ENCODE measurements around the gene TOGARAM2.

Gene TOGARAM2

GRCh38 chr2:29024882-29025430 lies 43.9 kb downstream of the TOGARAM2 start:
- DNase-seq, result no peak

DNA sequence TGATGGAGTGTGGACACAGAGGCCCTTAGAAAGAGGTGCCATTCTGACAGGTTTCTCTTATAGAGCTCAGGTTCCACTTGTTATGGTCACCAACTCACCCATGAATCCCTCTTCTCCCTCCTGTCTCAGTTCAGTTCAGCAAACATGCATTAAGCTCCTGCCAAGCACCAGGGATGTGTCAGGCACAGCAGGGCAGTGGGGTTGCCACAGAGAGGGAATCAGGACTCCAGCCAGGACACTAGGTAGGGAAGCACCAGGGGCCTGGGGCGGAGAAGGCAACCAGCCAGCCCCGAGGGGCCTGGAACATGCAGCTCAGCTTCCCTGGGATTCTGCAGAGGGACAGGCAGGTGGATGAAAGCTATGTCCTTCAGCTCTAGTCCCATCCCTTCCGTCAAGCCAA lies 44.6 kb downstream of the TOGARAM2 start:
- no peak for DNase-seq

- no peak for DNase-seq
These were observed 49.9 kb downstream of the TOGARAM2 start for GRCh38 chr2:29031046-29031445.

DNA sequence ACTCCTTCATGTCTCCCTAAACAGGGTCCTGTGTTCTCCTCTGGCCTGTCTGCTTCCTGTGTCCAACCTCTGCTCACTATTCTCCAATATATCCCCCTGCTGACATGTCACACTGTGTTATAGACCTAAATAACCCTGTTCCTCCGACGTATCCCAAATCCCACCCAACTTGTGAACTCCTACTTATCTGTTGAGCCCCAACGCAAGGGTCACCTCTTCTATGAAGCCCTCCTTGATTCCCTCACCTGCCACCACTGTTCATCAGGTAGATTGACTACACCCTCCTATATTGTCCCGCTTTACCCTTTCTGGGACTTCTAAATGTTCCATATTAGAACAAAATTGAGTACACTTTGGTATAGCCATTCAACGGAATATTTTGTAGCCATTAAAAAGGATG lies 51.1 kb downstream of the TOGARAM2 start:
- no peak for DNase-seq

GRCh38 chr2:29033172-29033571 lies 52.1 kb downstream of the TOGARAM2 start:
- no peak for DNase-seq

- no peak for DNase-seq
These were observed 52.6 kb downstream of the TOGARAM2 start for GRCh38 chr2:29033656-29034055.

DNA sequence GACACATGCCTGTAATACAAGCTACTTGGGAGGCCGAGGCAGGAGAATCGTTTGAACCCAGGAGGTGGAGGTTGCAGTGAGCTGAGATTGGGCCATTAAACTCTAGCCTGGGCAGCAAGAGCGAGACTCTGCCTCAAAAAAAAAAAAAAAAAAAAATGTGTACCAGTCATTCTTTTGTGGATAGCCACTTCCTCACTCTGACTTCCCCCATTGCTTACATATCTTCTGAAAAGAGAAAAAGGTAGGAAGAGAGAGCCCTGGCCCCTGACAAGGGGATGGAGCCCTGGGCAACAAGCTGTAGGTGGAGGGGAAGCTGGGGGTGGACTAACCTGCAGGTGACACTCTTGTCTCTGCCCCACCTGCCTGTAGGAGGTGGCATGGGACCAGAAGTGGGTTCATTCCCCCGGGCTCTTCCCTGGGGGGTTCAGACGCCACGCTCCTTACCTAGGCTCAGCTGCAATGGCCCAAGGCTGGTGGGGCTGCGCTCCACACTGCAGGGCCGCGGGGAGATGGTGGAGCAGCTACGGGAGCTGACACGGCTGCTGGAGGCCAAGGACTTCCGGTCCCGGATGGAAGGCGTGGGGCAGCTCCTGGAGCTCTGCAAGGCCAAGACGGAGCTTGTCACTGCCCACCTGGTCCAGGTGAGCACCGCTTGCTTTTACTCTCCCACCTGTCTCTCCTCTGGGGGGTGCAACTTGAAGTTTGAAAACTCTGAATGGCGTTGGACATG lies 54.1 kb downstream of the TOGARAM2 start:
- no peak for DNase-seq

GRCh38 chr2:29039718-29040480 lies 58.8 kb downstream of the TOGARAM2 start:
- DNase-seq, result no peak

- no peak for DNase-seq
These were observed 59.5 kb downstream of the TOGARAM2 start for GRCh38 chr2:29040552-29040951.

GRCh38 chr2:29041161-29041660 lies 60.1 kb downstream of the TOGARAM2 start:
- DNase-seq, result no peak

GRCh38 chr2:29042561-29043075 lies 61.5 kb downstream of the TOGARAM2 start:
- no peak for DNase-seq

- DNase-seq, result no peak
These were observed 63.4 kb downstream of the TOGARAM2 start for GRCh38 chr2:29044459-29044858.

DNA sequence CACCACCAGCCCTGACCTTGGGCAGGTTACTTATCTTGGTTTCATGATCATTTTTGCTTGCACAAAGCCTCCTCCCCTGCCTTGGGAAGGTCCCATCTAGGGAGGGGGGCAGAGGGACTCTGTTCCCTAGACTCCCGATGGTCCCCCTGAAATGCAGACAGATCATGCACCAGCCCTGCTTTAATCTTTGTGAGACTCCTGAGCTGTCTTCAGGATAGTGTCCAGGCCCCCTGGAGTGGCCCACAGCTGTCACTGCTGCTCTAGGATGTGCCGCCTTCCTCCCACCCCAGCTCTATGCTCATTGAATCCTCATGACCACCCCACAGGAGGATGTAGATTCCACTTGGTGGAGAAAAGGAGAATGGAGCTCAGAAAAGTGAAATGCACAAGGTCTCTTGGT lies 65.2 kb downstream of the TOGARAM2 start:
- no peak for DNase-seq

DNA sequence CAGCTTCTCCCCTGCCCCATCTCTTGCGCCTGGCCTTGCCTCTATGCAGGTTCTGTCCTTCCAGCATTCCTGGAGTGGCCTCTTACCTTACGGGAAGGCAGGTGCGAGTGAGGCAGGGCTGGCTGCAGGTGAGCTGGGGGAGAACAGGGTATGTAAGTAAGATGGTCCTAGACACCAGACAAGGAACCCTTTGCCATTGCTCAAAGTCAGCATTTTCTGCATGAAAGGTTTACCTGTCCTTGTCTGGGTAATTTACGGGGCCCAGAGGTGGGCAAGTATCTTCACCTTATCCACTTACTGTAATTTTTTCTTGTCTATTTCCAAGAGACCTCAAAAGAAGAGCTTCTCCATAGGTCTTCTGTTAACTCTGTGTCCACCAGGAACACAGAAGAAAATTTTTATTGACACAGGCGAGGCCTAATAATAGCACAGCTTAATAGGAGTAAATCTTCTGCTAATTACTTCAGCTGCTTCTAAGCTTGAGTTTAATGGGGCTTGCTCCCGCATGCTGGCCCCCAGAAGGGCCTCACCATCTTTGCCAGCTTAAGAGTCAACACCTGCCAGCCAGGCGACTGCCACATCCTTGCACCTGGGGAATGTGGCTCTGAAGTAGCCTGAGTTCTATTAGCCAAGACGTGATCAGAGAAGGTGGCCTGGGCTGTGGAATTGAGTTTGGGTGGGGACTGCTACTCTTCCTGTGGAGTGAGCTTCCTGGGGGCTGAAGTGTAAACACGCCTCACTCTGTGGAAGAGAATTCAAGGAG lies 66.2 kb downstream of the TOGARAM2 start:
- no peak for DNase-seq

GRCh38 chr2:29050591-29050990 lies 69.5 kb downstream of the TOGARAM2 start:
- DNase-seq, result no peak

- DNase-seq, result no peak
These were observed 70.6 kb downstream of the TOGARAM2 start for GRCh38 chr2:29051730-29052129.

GRCh38 chr2:29052807-29053206 lies 71.7 kb downstream of the TOGARAM2 start:
- no peak for DNase-seq

DNA sequence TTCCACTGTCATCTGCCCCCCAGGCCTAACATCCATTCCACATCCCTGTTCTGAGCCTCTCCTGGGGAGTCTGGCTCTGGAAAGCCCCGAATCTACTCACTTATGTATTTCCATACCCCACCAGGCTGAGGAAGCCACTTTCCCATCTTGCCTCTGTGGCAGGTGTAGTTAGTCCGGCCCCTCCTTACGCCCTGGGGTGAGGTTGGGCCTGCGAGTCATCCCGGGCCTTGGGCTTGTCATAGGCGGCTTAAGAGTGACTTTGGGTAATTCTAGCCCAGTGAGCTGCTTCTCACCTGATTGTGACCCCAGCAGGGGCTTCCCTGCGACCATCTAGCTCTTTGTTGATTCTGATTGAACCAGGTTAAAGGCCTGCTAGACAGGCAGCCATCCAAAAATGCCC lies 72.1 kb downstream of the TOGARAM2 start:
- no peak for DNase-seq

DNA sequence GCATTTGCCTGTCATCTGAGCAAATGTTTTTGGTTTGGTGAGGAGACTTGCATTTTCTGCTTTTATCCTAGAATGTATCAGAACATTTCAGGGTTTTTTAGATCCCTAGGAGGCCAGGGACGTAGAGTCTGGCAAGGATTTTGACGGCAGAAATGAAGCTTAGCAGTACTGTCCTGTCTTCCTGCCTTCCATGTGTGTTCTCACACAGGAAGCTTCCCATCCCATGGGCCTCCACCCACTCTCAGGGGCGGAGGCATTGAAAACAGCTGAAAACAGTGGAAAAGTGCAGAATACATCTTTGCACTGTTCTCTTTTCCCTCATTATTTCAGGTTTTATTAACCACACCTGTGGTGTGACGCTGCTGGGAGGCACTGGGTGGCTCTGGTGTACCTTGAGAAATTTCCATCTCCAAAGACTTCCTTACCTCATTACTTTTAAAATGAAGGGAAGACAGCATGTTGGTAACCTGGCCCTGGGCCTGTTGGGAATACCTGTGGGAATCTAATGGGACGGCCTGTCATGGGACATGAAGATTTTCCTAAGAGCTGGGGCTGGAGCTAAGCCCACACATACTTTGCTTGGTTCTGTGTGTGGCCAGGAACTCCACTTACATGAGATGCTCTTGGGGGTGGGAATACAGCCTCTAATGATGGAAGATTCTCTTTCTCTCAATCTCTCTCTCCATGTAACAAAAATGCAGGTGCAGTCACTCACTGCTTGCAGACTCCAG lies 72.7 kb downstream of the TOGARAM2 start:
- no peak for DNase-seq

GRCh38 chr2:29054430-29054829 lies 73.3 kb downstream of the TOGARAM2 start:
- DNase-seq, result no peak

DNA sequence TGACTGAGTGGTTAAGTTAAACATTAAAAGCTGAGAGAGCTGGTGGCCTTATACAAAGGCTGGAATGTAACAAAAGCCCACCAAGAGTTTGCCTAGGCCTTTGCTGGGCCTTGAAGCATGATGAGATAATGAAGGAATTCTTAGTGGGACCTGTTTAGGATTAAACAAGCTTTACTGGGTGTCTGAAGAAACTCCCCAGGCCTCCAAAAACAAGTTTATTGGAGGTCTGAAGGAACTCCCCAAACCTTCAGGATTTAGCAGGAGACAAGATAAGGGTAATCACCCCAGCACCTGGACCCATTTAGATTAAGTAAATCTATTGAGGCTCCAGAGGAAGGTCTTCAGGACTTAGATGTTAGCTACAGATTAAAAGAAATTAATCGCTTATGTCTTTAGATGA lies 74.5 kb downstream of the TOGARAM2 start:
- DNase-seq, result no peak

- DNase-seq, result no peak
These were observed 75.4 kb downstream of the TOGARAM2 start for GRCh38 chr2:29056452-29056851.

Data from NCI-H526 (cell line).